GM21723 (cell line): ENCODE results near the gene LRRC49.
"Not testable (repeated sequence)": the region's sequence is repeated elsewhere in the genome, so short reads cannot be mapped to it uniquely, and the experiment has no call there.

Experiments
- ATAC-seq: cut with Tn5 transposase; IDR thresholded peaks from one replicate; pipeline ENCODE4 v1.9.1; 2021; ENCODE audit warnings: mild to moderate bottlenecking, moderate library complexity; ENCODE audit not compliant: unreplicated experiment

Gene LRRC49

DNA sequence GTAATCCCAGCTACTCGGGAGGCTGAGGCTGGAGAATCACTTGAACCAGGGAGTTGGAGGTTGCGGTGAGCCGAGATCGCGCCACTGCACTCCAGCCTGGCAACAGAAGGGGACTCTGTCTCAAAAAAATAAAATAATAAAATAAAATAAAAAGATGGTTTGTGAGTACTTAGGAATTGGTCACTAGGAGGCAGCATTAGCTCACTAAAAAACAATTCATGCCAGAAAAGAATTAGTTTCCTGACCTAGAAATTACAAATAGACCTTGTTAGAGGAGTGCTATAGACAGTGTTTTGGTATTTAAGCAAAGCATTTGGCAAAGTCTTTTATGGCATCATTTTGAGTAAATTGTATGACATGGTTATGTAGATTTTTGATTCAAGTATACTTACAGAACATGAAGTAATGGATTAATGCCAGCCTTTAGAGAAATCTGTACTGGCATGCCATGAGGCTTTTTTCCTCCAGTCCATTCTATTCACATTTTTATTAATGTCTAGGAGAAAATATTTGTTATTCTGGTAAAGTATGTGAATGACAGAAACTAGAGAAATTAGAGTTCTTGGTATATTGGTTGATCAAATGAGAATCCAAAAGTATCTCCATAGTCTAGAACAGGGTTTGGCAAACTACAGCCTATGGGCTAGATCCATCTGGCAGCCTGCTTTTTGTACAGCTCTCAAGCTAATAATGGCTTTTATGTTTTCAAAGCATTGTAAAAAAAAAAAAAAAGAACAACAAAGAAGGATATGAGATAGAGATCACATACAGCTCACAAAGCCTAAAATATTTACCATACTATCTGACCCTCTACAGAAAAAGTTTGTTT, 81.6 kb downstream of the LRRC49 start:
- ATAC-seq, result no peak

DNA sequence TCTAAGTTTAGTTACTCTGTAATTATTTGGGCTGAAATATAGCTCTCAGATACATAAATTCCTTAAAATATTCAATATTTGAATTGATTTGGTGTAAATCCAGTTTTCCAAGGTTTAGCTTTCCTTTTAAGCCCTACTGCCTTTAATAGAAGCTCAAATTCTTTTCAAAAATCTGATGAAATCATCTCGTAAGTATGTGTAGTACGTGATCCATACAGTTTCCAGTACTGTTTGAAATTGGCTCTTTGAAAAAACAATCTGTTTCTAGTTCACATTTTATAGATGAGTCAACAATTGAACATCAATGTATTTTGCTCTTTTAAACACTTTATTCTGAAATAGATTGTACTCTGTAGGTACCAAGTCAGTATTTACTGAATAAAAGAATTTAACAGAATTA, 84.2 kb downstream of the LRRC49 start:
- no peak for ATAC-seq

DNA sequence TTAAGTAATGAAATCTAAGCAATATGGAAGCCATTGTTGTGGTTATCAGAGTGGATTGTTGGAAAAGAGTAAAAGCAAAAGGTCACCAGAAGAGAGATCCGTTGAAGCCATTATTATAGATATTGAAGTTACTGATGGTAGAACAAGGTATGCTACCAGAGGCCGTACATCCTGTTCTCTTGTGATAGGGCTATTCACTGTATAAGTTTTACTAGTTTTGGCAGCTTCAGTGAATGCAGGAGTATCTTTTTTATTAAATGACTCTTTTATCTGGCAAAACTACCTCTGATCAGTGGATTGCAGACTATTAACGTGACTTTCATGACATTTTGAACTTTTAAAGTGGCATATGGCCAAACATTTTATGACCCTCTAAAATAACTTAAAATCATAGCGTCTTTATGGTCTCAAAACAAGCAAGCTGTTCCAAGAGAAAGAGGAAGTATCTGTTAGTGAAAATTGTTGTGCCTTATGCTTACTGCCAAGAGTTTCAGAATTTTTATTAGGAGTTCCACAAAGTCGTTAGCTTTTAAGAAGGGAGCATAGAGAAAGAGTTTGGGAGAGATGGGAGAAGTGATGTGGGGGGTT, 102.9 kb downstream of the LRRC49 start:
- no peak for ATAC-seq

DNA sequence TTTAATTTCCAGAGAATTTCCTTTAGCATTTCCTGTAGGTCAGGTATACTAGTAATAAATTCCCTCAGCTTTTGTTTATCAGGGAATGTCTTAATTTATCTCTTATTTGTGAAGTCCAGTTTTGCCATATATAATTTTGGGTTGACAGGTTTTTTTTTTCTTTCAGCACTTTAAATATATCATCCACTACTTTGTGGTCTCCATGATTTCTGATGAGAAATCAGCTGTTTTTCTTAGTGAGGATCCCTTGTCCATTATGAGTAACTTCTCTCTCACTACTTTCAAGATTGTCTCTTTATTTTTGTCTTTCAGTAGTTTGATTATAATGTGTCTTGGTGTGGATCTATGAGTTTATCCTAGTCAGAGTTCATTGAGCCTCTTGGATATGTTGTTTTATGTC, 105.7 kb downstream of the LRRC49 start:
- no peak for ATAC-seq

DNA sequence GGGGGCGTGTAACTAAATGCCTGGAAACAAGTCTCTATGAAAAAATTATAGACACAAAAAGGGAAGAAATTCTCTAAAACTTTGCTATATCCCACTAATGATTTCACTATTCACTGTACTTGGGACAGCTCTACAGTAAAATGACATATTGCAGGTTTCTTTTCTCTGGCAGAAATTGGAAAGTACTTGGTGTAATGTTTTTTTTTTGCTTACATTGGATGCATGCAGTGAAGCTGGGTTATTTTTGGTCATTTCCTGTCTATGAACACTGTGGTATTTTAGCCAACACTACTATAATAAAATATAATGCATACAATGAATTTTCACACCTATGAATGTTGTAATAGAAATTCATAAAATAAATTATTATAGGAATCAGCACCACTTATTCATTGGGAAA, 109.7 kb downstream of the LRRC49 start:
- no peak for ATAC-seq

DNA sequence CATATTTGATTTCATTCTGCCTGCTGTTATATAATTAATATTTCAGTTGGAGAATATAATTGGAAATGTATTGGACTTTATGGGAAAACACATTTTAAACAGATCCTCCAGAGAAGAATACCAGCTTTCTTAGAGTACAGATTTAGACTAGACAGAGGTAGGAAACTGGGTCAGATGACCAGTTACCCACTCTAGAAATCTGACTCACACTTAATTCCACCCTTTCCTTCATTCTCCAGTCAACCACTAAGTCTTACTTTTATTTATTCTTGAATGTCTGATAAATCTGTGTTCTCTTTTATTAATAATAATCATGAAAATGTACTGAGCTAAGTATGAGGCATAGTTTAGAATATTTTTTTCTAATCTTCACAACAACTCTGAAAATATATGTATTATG, 110.7 kb downstream of the LRRC49 start:
- ATAC-seq, result no peak

DNA sequence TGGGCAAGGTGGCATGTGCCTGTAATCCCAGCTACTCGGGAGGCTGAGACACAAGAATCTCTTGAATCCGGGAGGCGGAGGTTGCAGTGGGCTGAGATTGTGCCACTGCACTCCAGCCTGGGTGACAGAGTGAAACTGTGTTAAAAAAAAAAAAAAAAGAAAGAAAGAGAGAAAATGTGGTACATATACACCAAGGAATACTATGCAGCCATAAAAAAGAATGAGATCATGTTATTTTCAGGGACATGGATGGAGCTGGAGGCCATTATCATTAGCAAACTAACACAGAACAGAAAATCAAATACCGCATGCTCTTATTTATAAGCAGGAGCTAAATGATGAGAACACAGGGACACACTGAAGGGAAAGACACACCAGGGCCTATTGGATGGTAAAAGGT, 111.9 kb downstream of the LRRC49 start:
- not testable (repeated sequence) for ATAC-seq

DNA sequence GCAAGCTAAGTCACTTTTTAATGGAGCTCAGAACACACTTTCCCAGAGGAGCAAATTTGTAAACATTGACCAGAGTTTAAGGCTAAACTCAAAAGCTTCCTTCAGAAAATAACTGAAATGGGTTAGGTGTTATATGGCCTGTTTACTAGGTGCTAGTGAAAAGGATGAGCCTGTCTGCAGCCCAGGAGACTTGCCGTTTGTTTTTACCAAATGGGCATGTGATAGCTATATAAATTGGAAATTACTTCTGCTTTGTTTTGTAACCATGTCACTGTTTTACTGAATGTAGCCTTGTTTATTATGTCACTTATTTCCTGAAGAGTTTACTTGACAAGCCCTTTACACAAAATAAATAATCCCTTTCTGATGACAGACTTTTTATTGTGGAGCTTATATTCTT, 113.3 kb downstream of the LRRC49 start:
- ATAC-seq, result no peak

DNA sequence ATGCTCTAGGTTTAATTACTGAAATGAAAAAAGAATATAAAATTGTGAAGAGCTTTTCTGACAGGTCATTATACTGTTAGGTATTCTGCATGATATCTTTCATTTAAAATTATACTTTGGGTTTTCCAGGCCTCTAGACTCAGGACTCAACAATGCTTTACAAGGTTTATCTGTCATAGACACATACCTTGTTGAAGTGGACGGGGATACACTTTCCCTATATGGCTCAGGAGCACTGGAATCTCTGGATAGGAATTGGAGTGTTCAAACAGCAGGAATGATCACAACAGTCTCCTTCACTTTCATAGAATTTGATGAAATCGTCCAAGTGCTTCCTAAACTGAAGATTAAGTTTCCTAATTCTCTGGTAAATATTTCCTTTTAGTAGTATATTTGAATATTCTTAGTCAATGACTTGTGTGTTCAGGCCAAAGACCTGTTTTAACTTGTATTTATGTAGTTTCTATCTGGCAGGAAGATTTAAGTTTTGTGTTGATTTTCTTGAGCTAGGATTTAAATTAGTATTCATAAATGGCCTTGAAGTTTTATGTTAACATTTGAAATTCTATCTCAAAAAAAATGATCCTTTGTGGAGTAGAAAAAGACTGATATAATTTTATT, 115.7 kb downstream of the LRRC49 start:
- no peak for ATAC-seq

DNA sequence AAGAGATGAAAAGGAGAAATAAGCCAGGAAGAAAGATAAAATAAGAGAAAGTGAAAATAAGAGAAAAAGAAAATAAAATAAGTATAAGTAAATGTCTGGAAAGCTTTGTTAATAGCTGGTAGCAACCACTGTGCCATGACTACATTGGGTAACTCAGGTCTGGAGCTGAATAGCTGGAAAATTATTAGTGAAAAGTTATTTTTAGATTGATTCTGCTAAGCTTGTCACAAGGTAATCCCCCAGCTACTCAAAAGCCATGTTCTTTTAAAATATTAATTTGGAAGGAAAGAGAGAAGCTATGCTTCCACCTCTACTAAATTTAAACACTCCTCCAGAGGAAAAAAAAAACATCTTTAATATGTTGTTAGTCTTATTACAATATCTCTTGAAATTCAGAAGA, 117.8 kb downstream of the LRRC49 start:
- no peak for ATAC-seq

DNA sequence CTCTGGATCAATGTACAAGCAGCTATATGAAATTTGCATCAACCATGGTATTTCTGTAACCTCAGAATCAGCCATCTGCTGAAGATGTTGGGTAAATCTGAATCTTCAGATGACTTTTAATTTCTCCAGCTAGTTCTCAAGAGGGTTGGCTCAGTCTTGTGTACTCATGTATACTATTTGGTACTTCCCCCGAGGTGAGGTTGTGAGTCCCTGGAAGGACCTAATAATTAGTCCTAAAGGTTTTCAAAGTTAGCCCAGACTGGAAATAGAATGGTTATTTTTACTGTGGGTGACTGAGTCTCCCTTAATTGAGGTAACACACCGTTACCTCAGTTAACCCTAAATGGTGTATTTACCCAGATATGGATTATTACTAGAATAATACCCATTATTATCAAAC, 118.4 kb downstream of the LRRC49 start:
- ATAC-seq, result no peak

DNA sequence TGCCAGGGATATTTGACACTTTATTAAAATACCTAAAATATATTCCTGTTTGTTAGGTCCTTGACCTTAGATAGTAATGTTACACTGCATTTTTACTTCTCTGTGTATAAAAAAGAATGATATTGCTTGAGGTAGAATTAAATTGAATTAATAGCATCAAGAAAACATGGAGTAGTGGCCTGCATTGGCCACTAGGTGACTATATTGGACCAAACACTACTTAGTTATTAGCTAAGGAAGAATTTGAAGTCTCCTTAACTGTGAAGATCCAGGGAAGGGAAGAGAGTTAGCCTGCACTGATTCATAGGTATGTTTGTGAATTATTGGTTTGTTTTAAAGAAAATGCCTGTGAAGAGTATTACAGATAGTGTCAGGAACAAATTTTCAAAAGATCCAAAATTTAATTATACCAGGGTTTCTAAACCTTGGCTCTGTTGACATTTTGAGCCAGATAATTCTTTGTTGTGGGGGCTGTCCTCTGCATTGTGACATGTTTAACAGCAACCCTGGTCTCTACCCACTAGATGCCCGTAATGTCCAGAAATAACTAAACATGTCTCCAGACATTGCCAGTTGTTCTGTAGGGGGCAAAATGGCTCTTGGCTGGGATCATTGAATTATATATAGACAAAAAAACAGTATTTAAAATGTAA, 119.0 kb downstream of the LRRC49 start:
- ATAC-seq, result no peak

DNA sequence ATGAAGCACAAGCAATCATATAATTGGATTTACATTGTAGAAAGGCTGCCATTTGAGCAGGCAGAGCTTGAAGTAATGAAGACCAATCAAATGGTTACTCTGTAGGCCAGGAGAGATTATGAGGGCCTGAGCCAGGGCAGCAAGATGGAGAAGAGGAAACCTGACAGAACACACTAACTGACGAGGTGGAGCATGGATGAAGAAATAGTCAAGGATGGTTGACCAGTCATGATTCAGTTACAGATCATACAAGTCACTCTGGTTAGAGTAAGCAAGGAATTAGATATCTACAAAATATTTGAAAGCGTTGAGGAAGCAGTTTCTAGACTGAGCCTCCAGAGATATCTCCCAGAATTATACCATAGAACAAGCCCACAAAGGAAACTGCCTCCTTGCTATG, 120.8 kb downstream of the LRRC49 start:
- ATAC-seq, result no peak

DNA sequence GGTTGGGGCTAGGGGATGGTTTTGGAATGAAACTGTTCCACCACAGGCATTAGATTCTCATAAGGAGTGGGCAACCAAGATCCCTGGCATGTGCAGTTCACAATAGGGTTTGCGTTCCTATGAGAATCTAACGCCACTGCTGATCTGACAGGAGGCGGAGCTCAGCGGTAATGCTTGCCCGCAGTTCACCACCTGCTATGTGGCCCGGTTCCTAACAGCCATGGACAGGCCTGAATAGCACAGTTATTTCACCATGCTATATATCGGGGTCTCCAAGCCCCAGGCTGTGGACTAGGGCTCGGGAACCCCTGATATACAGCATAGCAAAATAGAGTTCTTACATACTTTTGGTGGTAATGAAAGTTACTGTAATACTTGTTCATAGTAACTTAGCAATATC, 122.7 kb downstream of the LRRC49 start:
- no peak for ATAC-seq

DNA sequence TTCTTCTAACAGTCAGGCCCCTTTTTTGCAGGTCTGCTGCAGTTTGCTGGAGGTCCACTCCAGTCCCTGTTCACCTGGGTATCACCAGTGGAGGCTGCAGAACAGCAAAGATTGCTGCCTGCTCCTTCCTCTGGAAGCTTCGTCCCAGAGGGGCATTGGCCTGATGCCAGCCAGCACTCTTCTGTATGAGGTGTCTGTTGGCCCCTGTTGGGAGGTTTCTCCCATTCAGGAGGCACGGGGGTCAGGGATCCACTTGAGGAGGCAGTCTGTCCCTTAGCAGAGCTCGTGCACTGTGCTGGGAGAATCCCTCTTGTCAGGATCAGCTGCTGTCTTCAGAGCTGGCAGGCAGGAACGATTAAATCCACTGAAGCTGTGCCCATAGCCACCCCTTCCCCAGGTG, 138.6 kb downstream of the LRRC49 start:
- not testable (repeated sequence) for ATAC-seq

DNA sequence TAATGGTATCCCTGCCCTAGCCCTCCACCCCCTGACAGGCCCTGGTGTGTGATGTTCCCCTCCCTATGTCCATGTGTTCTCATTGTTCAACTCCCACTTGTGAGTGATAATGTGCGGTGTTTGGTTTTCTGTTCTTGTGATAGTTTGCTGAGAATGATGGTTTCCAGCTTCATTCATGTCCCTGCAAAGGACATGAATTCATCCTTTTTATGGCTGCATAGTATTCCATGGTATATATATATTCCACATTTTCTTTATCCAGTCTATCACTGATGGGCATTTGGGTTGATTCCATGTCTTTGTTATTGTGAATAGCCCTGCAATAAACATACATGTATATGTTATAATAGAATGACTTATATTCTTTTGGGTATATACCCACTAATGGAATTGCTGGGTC, 142.9 kb downstream of the LRRC49 start:
- ATAC-seq, result not testable (repeated sequence)

DNA sequence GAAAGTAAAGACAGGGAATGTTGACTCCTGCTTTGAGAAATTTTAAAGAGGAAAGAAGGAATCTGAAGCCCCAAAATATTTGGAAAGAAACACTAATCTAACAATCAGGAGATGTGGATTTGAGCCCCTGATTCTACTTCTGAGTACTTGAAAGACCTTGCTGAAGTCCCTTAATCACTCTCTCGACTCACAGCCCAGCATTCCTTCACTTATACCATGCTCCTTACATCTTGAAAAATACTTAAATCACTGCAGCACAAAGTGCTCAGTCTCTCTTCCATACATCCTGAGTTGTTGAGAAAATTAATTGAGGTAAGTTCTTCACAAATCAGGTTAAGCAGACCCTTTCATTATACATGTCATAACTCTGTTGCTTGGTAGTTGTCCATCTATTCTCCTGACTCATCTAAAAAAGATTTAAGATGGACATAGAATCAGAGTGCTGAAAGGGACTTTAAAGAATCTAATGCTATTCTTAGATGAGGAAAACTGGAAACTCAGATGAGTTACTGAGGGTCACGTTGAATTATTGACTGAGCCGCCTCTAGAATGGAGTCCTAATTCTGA, 149.8 kb downstream of the LRRC49 start:
- ATAC-seq, result no peak

DNA sequence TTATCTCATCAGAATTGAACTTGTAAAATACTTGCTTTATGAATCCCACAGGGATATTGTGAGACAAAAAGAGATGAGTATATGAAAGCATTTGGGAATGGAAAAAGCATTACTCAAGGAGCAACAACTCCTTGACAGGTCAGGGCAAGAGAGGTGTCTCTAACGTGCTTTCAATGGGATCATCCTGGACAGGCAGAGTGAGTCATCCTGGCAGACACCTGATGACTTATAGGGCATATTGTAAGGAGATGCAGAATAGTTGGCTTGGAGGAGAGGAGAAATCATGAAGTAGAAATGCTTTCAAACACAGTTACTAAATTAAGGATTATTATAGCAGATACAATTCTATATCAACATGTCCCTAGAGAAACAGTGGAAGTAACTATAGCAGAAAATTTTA, 150.7 kb downstream of the LRRC49 start:
- no peak for ATAC-seq

DNA sequence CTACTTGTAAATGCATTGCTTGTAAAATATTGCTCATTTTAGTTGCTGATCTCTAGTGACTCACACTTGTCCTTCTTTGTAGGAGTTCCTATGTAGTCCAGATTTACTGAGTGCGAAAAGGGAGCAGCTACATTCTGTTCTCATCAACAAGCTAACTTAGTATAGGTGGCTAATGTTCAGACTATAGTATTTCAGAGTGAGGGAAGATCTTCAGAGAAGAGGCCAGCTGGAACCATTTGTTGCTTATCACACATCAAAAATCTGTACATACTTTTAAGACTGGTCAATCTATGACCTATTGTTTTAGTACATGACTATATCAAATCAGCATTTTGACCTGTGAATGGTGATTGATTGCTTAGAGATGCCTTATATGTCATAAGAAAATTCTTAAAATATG, 151.4 kb downstream of the LRRC49 start:
- no peak for ATAC-seq

DNA sequence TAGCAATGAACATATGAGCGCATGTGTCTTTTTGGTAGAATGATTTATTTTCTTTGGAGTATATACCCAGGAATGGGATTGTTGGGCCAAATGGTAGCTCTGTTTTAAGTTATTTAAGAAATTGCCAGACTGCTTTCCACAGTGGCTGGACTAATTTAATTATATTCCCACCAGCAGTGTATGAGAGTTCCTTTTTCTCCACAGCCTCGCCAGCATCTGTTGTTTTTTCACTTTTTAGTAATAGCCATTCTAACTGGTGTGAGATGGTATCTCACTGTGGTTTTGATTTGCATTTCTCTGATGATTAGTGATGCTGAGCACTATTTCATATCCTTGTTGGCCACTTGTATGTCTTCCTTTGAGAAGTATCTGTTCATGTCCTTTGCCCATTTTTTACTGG, 153.5 kb downstream of the LRRC49 start:
- ATAC-seq, result not testable (repeated sequence)

DNA sequence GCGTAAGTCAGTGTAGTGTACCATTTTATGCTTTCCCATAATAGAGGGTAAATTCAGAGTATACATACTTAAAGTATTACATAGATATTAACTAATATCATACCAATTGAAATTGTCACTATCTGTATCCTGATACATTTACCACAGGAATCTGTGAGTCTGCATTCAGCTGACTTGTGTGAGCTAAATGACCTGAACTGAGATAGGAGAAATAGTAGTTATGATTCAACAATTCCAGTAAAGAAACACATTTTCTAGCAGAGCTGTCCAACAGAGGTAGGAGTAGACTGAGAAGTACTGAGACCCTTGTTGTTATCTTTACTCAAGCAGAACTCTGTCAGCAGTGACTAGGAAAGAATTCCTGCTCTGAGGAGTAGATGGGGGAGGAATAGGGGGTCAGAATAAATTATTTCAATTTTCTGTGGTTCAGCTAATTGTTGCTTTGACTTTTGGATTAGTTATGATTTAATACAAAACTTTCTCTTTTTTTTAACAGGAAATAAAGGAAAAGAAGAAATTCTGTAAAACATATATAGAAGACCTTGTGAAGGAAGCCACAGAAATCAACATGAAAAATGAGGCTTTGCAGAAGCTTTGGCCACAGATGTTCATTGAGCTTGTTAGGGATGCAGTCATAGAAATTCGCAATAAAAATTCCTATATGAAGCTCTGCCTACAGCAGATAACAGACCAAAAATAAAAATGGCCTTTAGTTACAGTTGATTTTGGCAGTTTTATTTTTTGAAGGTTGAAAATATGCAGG, 156.5 kb downstream of the LRRC49 start:
- ATAC-seq, result no peak
